ENCODE measurements around the gene NLRP1.

NLRP1 gene

DNA sequence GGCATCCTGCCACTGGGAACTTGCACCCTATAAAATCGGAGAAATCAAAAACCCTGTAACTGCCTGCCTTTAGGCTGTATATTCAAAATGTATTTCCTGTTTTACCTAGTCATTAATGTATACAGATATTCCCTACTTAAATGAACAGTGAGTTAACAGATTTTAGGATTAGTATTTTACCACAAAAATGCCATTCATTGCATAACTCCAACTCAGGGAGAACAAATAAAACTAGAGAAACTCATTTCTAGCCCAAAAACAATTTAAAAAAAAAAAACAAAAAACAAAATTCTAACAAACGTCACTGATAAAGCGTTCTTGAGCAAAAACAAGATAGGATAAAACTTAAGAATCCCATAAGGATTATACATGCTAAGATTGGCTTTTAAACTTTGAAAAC is 111.8 kb downstream of the NLRP1 start:
- TF ChIP-seq, protein P1, sequence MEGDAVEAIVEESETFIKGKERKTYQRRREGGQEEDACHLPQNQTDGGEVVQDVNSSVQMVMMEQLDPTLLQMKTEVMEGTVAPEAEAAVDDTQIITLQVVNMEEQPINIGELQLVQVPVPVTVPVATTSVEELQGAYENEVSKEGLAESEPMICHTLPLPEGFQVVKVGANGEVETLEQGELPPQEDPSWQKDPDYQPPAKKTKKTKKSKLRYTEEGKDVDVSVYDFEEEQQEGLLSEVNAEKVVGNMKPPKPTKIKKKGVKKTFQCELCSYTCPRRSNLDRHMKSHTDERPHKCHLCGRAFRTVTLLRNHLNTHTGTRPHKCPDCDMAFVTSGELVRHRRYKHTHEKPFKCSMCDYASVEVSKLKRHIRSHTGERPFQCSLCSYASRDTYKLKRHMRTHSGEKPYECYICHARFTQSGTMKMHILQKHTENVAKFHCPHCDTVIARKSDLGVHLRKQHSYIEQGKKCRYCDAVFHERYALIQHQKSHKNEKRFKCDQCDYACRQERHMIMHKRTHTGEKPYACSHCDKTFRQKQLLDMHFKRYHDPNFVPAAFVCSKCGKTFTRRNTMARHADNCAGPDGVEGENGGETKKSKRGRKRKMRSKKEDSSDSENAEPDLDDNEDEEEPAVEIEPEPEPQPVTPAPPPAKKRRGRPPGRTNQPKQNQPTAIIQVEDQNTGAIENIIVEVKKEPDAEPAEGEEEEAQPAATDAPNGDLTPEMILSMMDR (conservative IDR thresholded peaks at IDR 0.05; ENCODE audit: low read length) = no peak
- no peak for DNase-seq (ENCODE audit: low read depth)

DNA sequence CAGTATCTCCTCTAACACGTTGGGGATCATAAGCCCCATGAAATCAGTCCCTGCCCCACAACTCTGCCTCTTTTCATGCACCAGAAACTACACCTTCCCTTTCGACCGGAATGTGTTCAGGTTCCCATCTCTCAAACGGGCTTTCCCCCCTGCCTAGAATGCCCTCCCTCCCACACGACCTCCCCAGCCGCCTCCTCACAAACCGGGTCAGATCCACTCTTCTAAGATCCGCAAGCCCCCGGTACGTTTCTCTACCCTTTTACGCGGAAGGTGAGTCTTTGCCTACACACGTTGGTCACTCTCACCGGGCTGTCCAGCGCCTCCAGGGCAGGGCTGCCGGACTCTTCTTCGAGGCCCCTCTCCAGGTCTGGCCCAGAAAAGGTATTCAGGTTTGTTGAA is 116.2 kb downstream of the NLRP1 start:
- TF ChIP-seq, protein P1 (conservative IDR thresholded peaks at IDR 0.05; ENCODE audit: low read length) = no peak
- no peak for DNase-seq (ENCODE audit: low read depth)

More for the DNA sequence above, 111.8 kb downstream of the NLRP1 start:
- H3K4me3 ChIP-seq (ENCODE audit: low read length) = no peak overlapping the region

DNA sequence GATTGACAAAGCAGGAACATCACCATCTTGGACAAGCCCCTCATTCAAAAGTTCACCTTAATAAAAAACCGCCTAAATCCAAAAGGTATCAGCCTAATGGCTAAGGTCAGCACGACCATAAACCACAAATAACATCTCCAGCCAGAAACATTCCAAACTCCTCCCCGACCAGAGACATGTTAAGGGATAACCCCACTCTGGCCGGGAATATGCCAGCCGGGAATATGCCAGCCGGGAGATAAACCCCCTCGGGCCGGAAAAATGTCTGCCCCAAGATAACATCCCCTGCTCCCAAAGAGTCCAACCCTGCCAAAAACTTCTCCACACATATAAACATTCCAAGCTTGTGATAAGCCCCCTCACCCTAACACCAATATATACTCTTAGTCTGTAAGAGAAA is 116.9 kb downstream of the NLRP1 start:
- DNase-seq (ENCODE audit: low read depth) = no peak
- peak overlapping the region; percentile 82 for H3K4me3 ChIP-seq (ENCODE audit: low read length)
- TF ChIP-seq, protein P1 (conservative IDR thresholded peaks at IDR 0.05; ENCODE audit: low read length) = no peak

More for the DNA sequence above, 116.2 kb downstream of the NLRP1 start:
- H3K4me3 ChIP-seq (ENCODE audit: low read length) = peak overlapping the region; percentile 82

DNA sequence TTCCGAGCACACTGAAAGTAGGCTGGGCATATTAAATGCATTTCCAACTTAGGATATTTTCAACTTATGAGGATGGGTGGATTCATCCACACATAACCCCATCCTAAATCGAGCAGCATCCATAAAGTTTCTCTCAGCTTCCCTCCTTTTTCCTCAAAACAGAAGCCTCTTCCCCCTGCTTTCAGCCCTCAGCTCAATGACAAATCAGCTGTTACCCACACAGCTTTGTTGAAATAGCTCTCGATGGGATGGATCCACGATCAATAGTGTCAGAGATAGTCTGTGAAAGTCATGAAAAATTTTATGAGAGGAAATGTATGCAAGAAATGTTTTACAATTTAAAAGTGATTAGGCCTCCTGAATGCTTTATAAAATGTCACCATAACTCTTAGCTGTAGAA is 118.0 kb downstream of the NLRP1 start:
- TF ChIP-seq, protein P1 (conservative IDR thresholded peaks at IDR 0.05; ENCODE audit: low read length) = no peak
- no peak for DNase-seq (ENCODE audit: low read depth)
- H3K4me3 ChIP-seq (ENCODE audit: low read length) = no peak overlapping the region

DNA sequence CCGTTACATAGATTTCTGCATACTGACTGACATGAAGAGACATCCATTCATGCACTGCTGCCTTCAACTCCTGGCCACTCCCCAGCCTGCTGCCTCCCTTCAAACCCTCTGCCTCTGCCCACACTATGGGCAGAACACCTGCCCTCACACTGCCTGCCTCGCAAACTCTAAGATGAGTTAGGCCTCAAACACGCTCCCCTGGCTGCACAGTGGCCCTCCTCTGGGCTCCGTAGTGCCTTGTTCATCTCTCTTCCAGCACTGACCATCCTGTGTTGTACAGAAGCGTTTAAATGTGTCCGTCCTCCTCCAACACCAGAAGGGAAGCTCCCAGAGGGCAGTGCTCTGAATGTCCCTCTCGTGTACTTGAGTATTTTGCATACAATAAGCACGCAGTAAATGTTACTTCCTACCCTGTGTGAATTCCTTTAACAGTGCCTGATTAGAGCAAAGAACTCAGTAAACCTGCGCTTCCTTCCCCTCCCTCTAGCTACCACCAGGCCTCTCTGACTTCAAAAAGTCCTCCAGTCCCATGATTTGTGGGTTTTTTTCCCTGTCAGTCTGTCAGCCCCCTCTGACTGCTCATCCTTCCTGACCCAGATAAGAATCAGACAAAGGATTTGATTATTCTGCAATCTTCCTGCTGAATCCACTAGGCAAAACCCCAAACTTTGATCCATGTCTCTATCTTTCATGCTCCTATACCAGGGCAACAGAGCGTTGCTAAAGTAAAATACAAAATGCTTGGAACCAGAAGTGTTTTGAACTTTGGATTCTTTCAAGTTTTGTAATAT is 119.4 kb downstream of the NLRP1 start:
- no peak overlapping the region for H3K4me3 ChIP-seq (ENCODE audit: low read length)
- TF ChIP-seq, protein P1 (conservative IDR thresholded peaks at IDR 0.05; ENCODE audit: low read length) = no peak
- no peak for DNase-seq (ENCODE audit: low read depth)

Data from AG10803 (cell line).